DOHH2 (cell line): ENCODE results near the gene CCR7.

ENCODE experiments used
- EZH2phosphoT487 ChIP-seq: fragments of 200-600 bp; sonication (generic); IDR thresholded peaks from 2 replicates; pipeline ENCODE4 v1.6.1; 2017; ENCODE audit warnings: borderline replicate concordance, mild to moderate bottlenecking, antibody characterized with exemption, low read length, moderate library complexity, mixed read lengths
- TF ChIP-seq, protein P1 (sequence below): fragments of 200-600 bp; sonication (generic); IDR thresholded peaks from one replicate; pipeline ENCODE4 v1.5.1; 2014; ENCODE audit warnings: antibody characterized with exemption, mild to moderate bottlenecking, low read depth, low read length; ENCODE audit not compliant: poor library complexity, severe bottlenecking

DNA sequence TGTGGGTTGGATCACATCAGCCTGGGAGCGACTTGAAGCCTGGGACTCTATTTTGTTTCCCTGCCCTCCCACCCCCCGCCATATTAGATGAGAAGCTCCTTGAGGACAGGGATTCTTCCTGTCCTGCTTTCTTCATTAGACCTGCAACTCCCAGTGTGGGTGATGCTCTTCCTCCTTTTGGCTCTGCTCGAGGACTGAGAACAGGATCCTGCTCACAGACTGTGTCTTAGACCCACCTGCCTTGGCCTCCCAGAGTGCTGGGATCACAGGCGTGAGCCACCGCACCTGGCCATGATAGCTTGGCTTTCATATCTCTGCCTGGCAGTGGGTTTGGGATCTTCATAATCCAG is 42.3 kb downstream of the CCR7 start:
- TF ChIP-seq, protein P1, sequence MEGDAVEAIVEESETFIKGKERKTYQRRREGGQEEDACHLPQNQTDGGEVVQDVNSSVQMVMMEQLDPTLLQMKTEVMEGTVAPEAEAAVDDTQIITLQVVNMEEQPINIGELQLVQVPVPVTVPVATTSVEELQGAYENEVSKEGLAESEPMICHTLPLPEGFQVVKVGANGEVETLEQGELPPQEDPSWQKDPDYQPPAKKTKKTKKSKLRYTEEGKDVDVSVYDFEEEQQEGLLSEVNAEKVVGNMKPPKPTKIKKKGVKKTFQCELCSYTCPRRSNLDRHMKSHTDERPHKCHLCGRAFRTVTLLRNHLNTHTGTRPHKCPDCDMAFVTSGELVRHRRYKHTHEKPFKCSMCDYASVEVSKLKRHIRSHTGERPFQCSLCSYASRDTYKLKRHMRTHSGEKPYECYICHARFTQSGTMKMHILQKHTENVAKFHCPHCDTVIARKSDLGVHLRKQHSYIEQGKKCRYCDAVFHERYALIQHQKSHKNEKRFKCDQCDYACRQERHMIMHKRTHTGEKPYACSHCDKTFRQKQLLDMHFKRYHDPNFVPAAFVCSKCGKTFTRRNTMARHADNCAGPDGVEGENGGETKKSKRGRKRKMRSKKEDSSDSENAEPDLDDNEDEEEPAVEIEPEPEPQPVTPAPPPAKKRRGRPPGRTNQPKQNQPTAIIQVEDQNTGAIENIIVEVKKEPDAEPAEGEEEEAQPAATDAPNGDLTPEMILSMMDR = no peak
- no peak for TF ChIP-seq EZH2phosphoT487
